ENCODE results near the gene CMC1.
A peak's percentile ranks its signal among the peaks of the same experiment; 100 is the strongest.

CMC1 gene

DNA sequence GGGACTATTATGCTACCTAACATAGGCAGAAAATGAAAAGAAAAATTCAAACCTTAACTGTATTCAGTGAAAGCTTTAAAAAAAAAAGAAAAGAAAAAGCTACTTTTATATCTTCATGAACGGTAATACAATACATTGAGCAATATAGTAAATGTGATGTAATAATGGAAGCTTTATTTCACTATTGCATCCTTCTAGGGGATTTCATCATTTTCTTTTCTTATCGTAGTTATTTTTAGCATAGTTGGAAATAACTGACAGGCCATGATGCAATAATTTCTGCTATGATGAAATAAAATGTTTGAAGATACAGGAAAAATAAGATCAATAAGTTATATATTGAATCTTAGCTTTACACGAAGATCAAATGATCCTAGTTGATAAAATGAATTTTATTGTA, 66.8 kb downstream of the CMC1 start:
- DNase-seq, result no peak

DNA sequence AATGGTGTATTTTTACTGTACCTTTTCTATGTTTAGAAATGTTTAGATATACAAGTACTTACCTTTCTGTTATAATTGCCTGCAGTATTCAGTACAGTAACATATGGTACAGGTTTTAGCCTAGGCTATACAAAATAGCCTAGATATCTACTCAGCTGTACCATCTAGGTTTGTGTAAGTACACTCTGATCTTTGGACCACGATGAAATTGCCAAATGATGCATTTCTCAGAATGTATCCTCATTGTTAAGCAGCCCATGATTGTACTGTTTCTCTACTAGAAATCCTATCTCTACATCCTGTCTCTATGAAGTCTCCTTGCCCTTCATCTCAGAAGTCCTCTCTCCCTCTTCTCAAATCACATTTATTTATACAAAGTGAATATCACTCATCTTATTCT, 74.3 kb downstream of the CMC1 start:
- DNase-seq, result no peak

DNA sequence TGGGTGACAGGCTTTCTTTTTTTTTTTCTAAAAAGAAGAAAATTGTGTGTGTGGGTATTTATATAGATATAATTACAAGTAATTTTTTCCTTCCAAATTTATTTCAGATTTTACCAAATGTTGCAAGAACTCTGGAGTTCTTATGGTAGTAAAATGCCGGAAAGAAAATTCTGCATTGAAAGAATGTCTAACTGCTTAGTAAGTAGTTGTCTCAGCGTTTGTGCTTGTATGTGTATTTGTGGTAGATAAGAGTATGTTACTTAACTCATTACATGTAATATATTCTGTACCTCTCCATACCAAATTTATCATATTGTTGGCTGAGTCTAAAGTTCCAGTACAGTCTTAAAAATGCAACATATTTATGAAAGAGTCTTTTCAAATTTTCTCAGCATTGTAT, 74.8 kb downstream of the CMC1 start:
- no peak for DNase-seq

DNA sequence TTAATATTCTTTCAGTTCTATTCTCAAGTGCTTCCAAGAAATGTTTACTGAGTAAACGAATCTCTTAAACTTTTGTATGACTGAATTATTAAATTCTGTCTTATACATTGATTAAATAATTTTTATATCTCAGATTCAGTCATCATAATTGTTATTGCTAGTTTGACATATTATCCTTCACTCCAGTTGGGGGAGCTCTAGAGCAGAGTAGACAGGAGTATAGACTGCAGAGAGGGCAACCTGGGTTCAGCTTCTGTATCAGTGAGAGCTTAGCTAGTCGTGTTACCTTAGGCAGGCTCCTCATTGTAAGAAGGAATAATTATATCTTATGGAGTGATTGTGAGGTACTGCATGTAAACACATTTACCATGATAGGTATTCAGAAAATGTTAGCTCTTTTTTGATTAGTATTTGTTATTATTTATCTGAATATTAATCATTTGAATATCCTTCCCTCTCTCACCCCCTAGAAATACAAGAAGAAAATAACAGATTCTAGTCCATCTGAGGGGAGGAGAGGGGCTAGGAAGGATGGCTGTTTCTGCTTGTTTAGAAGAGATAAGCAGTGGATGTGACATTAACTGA, 76.1 kb downstream of the CMC1 start:
- peak; percentile 23 for DNase-seq

DNA sequence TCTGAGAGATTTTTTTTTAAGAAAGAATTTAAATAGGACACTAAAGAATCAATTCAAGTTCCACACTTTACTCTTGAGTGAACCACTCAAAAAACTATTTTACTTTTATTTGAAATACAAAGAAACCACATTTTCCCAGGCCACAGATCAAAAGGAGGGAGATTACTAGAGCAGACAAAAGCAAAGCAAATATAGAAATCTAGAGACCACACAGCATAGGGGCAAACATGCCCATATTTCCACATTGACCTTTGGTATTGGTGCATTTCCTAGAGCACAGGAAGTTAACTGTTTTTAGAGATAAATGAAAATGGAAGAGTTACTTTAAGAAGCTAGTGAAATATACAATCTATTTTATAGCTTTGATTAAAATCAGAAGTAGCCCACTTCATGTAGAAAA, 79.6 kb downstream of the CMC1 start:
- DNase-seq, result no peak

DNA sequence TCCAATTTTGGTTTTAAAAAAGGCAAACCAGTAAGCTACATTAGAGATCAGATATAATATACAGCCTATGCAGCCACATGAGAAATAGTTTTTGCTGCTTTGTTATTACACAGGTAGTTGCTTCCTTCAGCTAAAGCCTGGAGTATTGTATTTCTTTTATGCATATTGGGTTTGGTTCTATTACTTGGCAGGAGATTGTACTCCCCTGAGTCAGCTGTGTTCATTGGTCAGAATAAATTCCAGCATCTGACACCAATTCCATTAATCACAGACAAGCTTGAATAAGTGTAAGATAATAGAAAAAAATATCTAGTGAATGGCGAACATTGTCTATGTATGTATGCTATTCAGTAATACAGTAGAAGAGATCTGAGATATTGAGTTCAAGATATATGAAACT, 81.0 kb downstream of the CMC1 start:
- DNase-seq, result peak; percentile 14

DNA sequence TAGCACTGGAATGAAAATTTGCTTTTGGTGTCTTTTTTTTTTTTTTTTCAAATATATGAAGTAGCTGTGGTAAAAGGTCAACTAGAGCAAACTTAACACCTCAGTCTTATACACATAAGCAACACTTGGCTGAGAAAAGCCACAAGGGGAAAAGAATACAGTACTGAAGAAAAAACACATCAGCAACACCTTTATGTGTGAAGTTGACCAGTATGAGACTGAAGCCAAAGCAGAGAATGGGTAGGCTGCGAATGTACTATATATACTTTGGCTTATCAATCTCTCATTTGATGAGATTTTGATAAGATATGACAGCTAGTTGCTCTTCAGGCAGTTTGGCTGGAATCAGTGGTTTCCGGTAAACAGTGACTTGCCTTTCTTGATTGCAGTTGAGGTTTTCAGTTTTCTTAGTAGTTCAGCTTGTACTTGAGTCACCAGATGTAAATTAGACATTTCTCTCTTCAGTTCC, 85.1 kb downstream of the CMC1 start:
- DNase-seq, result no peak

DNA sequence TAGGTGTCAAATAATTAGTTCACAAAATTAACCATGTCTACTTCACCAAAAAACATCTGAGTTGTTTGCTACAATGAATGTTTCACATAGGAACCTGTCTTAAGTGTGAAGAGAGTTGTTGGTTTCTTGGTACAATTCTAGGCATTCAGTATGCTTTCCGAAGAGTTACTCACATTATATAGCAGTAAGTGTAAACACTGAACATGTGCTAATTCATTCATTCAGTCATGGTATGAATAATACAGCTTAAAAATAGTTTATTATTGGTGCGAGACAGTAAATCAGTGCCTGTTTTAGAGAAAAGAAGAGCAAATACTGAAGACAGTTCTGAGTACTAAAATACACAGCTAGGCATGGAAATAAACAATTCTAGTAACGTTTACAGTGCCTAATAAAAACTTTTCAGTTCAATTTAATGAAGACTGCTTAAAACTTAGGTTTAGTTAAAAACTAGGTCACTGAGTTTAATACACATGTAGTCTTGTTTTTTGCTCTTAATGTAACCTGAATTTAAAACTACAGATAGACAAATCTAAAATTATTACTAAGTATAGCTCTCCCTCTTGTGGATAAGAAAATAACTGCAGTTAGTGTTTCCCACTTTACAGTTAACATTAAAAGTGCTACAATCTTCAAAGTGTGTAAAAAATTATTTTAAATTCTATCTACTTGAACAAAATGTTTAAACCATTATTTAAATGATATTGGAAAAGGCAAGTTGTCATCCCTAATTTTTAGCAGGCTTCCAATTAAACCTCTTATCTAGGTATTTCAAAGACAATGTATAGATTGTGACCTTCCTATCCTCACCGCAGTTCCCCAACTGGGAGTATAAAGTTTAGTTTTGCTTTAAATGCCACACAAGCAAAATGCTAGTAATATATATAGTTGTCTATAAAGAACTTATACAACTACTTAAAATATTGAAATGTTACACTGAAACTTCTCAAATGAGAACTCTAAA, 87.1 kb downstream of the CMC1 start:
- DNase-seq, result no peak

DNA sequence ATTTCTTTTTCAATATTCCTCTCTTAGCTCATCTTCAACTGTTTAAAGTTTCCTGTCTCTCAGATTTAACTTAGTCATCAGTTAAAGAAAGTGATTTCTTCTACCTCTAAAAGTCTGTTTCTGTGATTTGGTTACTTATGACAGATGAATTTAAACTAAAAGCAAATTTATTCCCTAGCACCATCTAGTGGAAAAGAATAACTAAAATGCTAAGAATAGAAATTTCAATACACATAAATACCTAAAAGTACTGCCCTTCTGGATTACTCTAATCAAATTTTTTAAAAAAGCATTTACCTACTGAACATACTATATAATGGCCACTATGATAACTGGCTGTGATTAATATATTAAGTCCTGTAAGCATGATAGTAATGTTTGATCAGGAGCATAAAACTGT, 93.1 kb downstream of the CMC1 start:
- DNase-seq, result no peak

DNA sequence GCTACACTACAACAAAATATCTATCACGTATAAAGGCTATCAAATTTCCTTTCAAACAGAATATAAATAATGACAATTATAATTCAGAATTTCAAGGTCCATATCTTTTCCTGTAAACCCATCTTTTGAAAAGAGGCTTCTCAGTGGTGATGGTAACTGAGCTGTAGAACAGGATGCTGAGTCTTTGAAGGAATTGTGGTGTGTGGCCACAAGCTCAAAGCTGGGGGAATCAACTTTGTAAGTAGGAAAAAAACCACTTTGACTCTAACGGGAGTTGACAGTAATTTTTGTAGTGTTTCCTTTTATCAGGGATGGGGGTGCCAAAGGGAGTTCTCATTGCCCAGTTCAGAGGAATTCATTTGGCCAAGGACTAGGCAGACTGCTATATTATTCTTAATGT, 93.8 kb downstream of the CMC1 start:
- no peak for DNase-seq

DNA sequence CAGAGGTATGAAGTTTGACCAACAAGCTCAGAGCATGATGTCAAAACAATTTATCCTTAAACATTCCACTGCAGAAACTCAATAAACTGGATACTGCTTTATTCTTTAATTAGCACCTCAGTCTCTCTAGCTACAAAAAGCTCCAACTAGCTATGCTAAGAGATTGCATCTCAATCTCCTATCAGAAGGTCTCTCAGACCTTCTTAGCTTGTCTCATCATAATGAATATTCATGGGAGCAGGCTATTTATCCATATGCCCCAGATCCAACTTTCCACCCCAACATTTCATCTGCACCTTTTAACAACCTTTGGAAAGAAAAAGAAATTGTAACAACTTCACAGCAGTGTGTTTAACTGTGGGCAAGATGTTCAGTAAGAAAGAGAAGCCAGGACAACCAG, 95.8 kb downstream of the CMC1 start:
- no peak for DNase-seq

DNA sequence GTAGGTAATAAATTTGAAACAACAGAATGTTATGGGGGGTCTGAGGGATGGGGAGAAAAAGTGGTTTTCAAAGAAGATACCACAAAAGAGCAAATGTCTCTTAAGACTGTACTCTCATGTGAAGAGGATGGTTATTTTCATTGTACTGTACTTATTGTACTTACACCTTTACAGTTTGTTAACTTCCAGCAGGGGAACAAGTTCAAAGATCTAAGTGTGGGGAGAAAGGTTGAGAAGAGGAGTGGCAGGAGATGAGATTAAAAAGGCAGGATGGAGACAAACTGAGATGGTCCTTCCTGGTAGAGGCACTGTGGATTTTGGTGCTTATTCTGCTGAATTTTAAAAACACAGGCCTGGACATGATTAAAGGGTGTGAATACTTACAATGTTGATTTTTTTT, 101.7 kb downstream of the CMC1 start:
- DNase-seq, result no peak

DNA sequence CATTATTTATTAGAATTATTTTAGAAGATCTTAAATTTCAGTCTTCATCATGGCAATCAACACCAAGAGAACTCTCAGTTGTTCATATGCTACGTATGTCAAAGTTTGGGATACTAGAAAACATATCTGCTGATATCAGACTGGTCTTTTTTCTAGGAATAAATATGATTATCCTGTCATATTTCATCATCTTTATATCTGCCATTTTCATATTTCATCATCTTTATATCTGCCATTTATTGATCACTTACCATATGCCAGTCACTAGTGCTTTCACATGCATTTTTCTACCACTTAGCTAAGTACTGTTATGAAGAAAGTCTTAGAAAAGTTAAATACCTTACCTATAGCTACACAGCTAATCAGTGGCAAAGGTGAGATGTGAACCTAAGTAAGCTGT, 104.3 kb downstream of the CMC1 start:
- no peak for DNase-seq

DNA sequence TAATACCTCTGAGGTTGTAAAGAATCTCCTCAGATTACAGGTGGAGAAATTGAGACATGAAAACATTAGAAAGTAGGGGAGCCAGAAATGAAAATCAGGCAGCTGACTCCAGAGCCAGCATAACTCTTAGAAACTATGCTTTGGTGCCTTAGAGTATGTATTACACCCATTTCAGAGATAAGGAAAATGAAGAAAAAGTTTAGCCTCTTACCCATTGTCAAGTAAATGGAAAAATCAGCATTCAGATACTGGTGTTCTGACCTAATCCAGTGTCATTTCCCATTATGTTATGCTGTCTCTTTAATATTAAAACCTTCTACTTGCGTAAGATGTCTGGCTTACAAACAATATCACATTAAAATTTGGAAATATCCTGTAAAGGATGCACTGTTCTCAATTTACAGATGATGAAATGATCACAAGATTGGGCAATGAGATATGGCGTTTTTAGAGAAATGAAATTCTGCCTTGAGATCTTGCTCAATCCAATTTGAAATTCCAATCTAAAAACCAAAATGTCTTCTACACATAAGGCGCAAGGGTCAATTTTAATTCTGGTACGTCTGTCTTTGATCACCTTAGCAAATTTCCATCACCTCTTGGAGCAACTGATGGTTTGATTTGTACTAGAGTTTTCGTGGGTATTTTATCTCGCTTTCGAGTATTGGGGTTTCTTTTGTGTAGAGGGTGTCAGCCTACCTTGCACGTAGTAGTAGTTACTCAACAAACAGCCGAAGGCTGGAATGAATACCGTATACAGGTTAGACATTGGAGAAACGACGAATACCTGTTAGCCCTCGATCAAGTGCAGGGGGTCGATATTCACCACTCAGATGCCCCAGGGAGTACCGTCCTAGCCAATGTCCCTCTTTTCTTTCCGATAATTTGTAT, 106.2 kb downstream of the CMC1 start:
- DNase-seq, result no peak

DNA sequence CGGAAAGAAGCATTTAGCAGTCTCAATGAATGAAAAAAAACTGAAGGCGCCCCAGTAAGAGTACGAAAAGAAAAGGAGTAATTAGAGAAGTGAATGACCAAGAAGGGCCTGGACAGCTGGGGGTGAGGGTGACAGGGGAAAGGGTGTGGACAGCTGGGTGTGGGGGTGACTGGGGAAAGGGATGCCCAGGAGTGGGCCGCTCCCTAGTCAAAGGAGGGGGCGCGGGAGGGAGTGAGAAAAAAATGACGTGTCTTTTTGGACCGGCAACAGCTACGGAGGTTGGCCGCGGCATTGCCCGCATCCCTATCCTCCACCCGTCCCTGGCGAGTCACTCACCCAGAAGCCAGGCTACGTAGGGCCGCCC, 106.8 kb downstream of the CMC1 start:
- DNase-seq, result no peak

DNA sequence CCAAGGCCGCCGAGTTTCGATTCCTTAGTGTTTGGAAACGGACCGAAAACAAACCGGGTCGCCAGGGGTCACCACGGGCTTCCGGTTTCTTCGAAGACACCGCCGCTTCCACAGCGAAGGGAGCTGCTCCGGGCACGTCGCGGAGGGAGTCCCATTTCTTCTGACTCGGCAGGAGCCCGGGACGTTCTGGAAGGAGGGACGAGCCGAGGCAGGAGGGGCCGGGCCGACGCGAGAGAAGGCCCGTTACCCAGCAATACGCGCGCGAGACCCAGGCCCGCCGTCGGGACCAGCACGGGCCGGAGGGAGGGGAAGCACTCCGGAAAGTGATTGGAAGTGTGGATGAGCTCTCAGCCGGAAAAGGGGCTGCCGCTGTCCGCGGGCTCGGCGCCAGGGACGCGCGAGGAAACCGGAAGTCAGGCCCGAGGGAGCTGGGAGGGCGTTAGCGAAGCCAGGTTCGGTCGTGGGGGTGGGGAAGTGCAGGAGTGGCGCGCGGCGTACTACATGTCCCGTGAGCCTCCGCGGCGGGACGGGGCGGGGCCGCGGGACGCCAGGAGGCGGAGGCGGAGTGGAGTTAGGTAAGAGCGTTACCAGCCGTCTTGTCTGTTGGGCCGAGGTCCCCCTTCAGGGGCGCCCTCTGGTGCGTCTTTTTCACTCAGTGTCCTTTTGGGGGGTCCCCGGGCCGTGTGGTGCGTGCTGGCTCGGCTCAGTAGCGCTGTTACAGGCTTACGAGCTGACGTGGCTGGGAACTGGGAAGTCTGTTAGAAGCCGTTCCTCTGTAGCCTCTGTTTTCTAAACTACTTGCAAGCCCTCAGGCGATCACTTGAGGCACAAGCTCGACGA, 107.4 kb downstream of the CMC1 start, which contains the start of the genes AZI2 and ZCWPW2:
Gene AZI2, minus strand, starts transcription at position 196 of the 840 bp plus-strand sequence. CDS start 8,207 bp downstream, outside the sequence.
Gene ZCWPW2, plus strand, starts transcription at position 93 of the 840 bp plus-strand sequence. CDS start 64,348 bp downstream, outside the sequence.
- DNase-seq, result peak; percentile 94

DNA sequence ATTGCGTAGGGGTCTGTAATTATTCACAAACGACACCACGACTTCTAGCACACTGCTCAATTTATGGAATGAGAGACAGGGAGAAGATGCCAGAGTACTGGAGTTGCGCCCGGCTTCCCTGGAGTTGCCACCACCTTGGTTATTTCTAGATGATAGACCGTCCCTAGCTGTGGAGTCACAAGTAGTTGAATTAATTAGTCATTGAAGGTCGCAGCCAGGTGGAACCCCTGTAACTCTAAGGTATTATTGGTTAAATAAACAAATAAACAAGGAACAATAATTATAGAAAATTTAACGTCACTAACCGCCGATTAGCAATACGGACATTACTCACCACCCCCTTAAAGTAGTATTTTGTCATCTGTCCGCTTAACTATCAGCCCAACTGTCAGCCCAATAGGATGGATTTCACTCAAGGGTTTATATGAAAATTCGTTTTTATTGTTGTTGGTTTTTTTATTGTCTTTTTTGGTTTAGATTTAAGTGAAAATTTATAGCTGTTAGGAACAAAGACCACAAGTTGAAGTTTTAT, 108.1 kb downstream of the CMC1 start:
- DNase-seq, result no peak

All from NCI-H226 (cell line).